Omental fat pad (tissue), 4 donors: ENCODE measurements around the gene CUBN. TPM values are rescaled to one million over a fixed set of nuclear protein-coding genes. Genes with fewer than 3 reads are reported as not detected.

Experiments
- ATAC-seq: fragments of 150-250 bp; one replicate; pipeline ENCODE4 v1.9.1; 2016; ENCODE audit warnings: mild to moderate bottlenecking, moderate library complexity; ENCODE audit not compliant: low FRiP score
- DNase-seq: peaks from one replicate; pipeline ENCODE4 v3.0.0-alpha.2; 2019; ENCODE audit warnings: low spot score
- total RNA-seq, 4 donors: library from RNA; depleted of rRNA; stranded (reverse); fragments of >200 nt; gene quantifications; one replicate each; pipeline ENCODE4 v1.1.0, GENCODE V29; 2016
- TF ChIP-seq, protein P1 (sequence below), 3 donors: fragments of 450-650 bp; IDR thresholded peaks; one replicate each; pipeline ENCODE4 v1.5.1; 2016 to 2017; ENCODE audit warnings: antibody characterized with exemption in 3 of 3, mild to moderate bottlenecking in 3 of 3, moderate library complexity in 2 of 3

CUBN gene
- total RNA-seq, 4 donors from 2014 or later = 1.6 to 4.5 (median 2.2) TPM

- DNase-seq = no peak
- TF ChIP-seq, protein P1, sequence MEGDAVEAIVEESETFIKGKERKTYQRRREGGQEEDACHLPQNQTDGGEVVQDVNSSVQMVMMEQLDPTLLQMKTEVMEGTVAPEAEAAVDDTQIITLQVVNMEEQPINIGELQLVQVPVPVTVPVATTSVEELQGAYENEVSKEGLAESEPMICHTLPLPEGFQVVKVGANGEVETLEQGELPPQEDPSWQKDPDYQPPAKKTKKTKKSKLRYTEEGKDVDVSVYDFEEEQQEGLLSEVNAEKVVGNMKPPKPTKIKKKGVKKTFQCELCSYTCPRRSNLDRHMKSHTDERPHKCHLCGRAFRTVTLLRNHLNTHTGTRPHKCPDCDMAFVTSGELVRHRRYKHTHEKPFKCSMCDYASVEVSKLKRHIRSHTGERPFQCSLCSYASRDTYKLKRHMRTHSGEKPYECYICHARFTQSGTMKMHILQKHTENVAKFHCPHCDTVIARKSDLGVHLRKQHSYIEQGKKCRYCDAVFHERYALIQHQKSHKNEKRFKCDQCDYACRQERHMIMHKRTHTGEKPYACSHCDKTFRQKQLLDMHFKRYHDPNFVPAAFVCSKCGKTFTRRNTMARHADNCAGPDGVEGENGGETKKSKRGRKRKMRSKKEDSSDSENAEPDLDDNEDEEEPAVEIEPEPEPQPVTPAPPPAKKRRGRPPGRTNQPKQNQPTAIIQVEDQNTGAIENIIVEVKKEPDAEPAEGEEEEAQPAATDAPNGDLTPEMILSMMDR (IDR thresholded peaks at IDR 0.05) = no peak
- no peak for ATAC-seq
Observed at GRCh38 chr10:17029239-17029580, 100.4 kb downstream of the CUBN start.

GRCh38 chr10:17028798-17029197, 100.8 kb downstream of the CUBN start:
- ATAC-seq (no peak), DNase-seq (no peak)
- TF ChIP-seq, protein P1 (IDR thresholded peaks at IDR 0.05) = no peak

DNA sequence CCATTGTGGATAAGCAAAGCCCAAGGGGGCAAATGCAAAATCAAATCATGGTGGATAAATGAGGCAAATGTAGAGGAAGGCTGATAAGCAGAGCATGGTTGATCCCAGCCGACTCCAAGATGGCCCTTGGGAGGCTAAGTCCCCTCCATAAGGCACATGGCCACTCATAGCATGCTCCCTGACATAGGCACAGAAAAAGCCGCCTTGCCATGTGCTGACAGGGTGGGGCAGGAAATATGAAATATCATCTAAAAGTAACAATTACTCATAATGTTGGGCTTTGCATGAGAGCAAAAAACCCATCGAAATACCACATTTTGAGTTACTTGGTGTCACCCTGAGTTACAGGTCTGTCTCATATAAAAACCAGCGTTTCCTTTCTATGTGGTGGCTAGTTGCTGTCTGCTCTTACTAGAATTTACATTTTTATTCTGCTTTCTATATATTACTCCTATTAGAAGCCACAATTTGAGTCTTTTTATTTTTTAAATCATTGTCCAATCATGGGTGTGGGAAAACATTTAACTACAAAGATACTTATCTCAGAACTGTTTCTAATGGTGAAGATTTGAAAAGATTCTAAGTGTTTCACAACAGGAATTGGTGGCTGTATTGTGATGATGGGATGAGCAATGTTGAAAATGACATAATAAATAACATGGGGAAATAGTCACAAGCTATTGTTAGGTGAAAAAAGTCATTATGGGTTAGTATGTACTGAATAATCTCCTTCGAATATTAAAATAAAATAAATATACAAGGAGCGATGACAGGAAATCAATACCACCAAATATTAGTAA, 102.7 kb downstream of the CUBN start:
- DNase-seq = no peak
- no peak for ATAC-seq
- TF ChIP-seq, protein P1 (IDR thresholded peaks at IDR 0.05) = no peak

GRCh38 chr10:17025444-17026295, 103.9 kb downstream of the CUBN start:
- peak; percentile 52 for DNase-seq
- ATAC-seq = peak; percentile 86
- TF ChIP-seq, protein P1 (IDR thresholded peaks at IDR 0.05) = no peak

GRCh38 chr10:17024461-17024860, 105.2 kb downstream of the CUBN start:
- ATAC-seq = no peak
- DNase-seq = no peak

GRCh38 chr10:17023386-17024298, 106.0 kb downstream of the CUBN start:
- ATAC-seq = peak; percentile 79
- TF ChIP-seq, protein P1 (IDR thresholded peaks at IDR 0.05) = no peak
- no peak for DNase-seq

More at GRCh38 chr10:17024461-17024860, 105.2 kb downstream of the CUBN start:
- TF ChIP-seq, protein P1 (IDR thresholded peaks at IDR 0.05) = no peak
